Activated CD8-positive, alpha-beta memory T cell treated with anti-CD3 and anti-CD28 coated beads for 4 hours (primary cell): Measurements from ENCODE around the gene CD207.
"Not testable (repeated sequence)": the region's sequence is repeated elsewhere in the genome, so short reads cannot be mapped to it uniquely, and the experiment has no call there.

Source experiments
- DNase-seq, 2 donors: peaks; one replicate each; pipeline ENCODE4 v3.0.0-alpha.2; 2020; ENCODE audit warnings: low read depth in 2 of 2

Gene CD207

GRCh38 chr2:70828914-70829824, 6.4 kb downstream of the CD207 start:
- DNase-seq, result no peak

- no peak for DNase-seq
Observed at GRCh38 chr2:70828115-70828514, 7.5 kb downstream of the CD207 start.

GRCh38 chr2:70827388-70827787, 8.2 kb downstream of the CD207 start:
- no peak for DNase-seq

- DNase-seq, result no peak
Observed at GRCh38 chr2:70826696-70827350, 8.8 kb downstream of the CD207 start.

- DNase-seq, result no peak
Observed at GRCh38 chr2:70823249-70823648, 12.4 kb downstream of the CD207 start.

GRCh38 chr2:70822843-70823242, 12.8 kb downstream of the CD207 start:
- no peak for DNase-seq

- no peak for DNase-seq
Observed at GRCh38 chr2:70820499-70820898, 15.1 kb downstream of the CD207 start, which contains the start of gene CLEC4F. TSS of gene CLEC4F (minus strand) at chr2:70820599. CDS start at chr2:70820523, 76 bp downstream.

GRCh38 chr2:70817284-70817954, 18.2 kb downstream of the CD207 start:
- no peak for DNase-seq

- no peak for DNase-seq
Observed at GRCh38 chr2:70816726-70817125, 18.9 kb downstream of the CD207 start.

GRCh38 chr2:70808983-70809958, 26.3 kb downstream of the CD207 start:
- DNase-seq, result no peak

GRCh38 chr2:70807828-70808118, 27.8 kb downstream of the CD207 start:
- DNase-seq, result no peak

- no peak for DNase-seq
Observed at GRCh38 chr2:70807102-70807827, 28.4 kb downstream of the CD207 start.

- no peak for DNase-seq
Observed at GRCh38 chr2:70806620-70807019, 29.0 kb downstream of the CD207 start.

GRCh38 chr2:70806013-70806412, 29.6 kb downstream of the CD207 start:
- no peak for DNase-seq

GRCh38 chr2:70801607-70802263, 33.9 kb downstream of the CD207 start:
- no peak for DNase-seq

GRCh38 chr2:70799706-70800105, 35.9 kb downstream of the CD207 start:
- DNase-seq, result no peak

- not testable (repeated sequence) for DNase-seq
Observed at GRCh38 chr2:70797996-70798395, 37.6 kb downstream of the CD207 start.

- no peak for DNase-seq
Observed at GRCh38 chr2:70797506-70797905, 38.1 kb downstream of the CD207 start.

GRCh38 chr2:70796262-70796661, 39.4 kb downstream of the CD207 start:
- DNase-seq, result no peak
